ENCODE results near the gene TKT. TPM values are rescaled to one million over a fixed set of nuclear protein-coding genes. Genes with fewer than 3 reads are reported as not detected.

The TKT gene
- total RNA-seq, 1 experiment from 2014 or later, result 634 TPM

DNA sequence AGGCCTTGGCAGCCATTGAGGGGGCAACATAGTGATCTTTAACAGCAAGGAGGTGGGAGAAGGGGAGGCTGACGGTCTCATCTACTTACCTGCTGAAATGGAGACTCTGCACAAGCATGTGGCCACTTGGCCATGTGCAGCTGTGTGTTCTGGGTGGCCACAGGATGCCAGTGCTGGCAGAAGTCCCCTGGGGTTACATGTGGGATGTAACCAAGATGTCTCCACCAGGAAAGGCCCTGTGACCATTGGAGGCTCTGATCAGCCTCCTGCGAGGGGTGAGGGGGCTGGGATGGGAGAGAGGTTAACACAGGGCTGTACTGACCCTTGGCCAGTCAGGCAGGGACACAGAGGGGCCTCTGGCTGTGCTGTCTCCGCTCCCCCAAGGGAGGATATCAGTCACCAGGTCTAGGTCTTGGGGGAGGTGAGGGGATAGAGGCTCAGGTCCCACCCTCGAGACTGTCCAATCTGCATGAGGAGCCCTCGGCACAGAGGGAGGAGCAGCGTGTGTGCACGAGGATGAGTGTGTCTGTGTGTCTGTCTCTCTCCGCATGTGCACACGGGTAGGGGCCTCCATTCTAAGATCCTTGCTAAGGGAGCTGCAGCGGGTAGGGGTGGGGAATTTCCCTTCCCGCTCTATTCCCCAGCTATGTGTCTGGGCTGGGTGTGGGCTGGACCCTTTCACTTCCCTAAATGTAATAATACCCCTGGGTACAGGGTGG lies 75.4 kb downstream of the TKT start:
- Histone ChIP-seq H3K27me3 (ENCODE audit: insufficient read depth, low read length) (no peaks in the 10 kb centered on the region), H3K27ac (ENCODE audit: low read depth, low read length) (no peak overlapping the region), H4K20me1 (ENCODE audit: insufficient read depth) (no peaks in the 10 kb centered on the region), H3K4me2 (ENCODE audit: low read length) (no peak overlapping the region), H3K36me3 (ENCODE audit: control insufficient read depth in 1 of 2, insufficient read depth in 2 of 2, low read length in 2 of 2) (peaks cover 11 to 13% of the 10 kb centered on the region in 2 experiments; a peak in 3 of 4 replicates), H3K4me3 (replicated peaks in 1 of 2; ENCODE audit: low read depth in 1 of 2, low read length in 2 of 2) (no peak overlapping the region), H3K79me2 (ENCODE audit: insufficient read depth, low read length) (0 out of 2 replicates have a peak, but pooled peaks cover 3% of the 10 kb centered on the region), H3K9me3 (ENCODE audit: control insufficient read depth in 1 of 2, insufficient read depth in 1 of 2, low read depth in 1 of 2, low read length in 2 of 2) (no peaks in the 10 kb centered on the region), H3K4me1 (ENCODE audit: control insufficient read depth in 1 of 2, insufficient read depth in 2 of 2, low read length in 2 of 2) (no peaks in the 10 kb centered on the region; a peak in 1 of 4 replicates), H3K9ac (ENCODE audit: low read length) (no peak overlapping the region), H2AFZ (ENCODE audit: low read depth, low read length, poor library complexity, severe bottlenecking) (no peak overlapping the region), H3K9me2 (ENCODE audit: insufficient read depth) (no peaks in the 10 kb centered on the region)
- BruUV-seq (replicated peaks), result no TSS peak
- TF ChIP-seq SP1 (IDR thresholded peaks at IDR 0.05; ENCODE audit: low read depth), result no peak
- TF ChIP-seq SIN3A (IDR thresholded peaks at IDR 0.05; ENCODE audit: low read depth), result no peak
- TF ChIP-seq EGR1 (IDR thresholded peaks at IDR 0.05; ENCODE audit: low read depth), result no peak
- no peak for TF ChIP-seq FOSL1 (IDR thresholded peaks at IDR 0.05; ENCODE audit: low read depth)
- DNase-seq (ENCODE audit: low read depth, low spot score) (no peak), ATAC-seq (no peak)
- intact Hi-C loops (cut with micrococcal nuclease), result no loop called here
- POLR2A ChIA-PET, result no interaction called here
- CTCF ChIA-PET, result no interaction called here
- RAD21 ChIA-PET (ENCODE audit: low non-redundant PET in 1 of 2, low total read pairs in 2 of 2, uncharacterized antibody in 2 of 2, unreplicated experiment in 2 of 2), result no interaction called here

DNA sequence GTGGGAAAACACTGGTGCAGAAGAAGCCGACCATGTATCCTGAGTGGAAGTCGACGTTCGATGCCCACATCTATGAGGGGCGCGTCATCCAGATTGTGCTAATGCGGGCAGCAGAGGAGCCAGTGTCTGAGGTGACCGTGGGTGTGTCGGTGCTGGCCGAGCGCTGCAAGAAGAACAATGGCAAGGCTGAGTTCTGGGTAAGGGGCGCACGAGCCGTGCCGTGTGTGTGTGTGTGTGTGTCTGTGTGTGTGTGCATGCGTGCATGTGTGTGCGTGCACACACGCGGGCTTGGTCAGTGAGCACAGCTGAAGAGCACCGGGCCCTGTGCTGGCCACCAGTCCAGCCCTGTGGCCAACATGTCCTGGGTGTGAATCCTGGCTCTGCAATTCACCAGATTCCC lies 76.2 kb downstream of the TKT start:
- Histone ChIP-seq H2AFZ (ENCODE audit: low read depth, low read length, poor library complexity, severe bottlenecking) (no peak overlapping the region), H3K36me3 (ENCODE audit: control insufficient read depth in 1 of 2, insufficient read depth in 2 of 2, low read length in 2 of 2) (peaks cover 8 to 13% of the 10 kb centered on the region in 2 experiments; a peak in 3 of 4 replicates), H4K20me1 (ENCODE audit: insufficient read depth) (no peaks in the 10 kb centered on the region), H3K4me1 (ENCODE audit: control insufficient read depth in 1 of 2, insufficient read depth in 2 of 2, low read length in 2 of 2) (no peaks in the 10 kb centered on the region; a peak in 1 of 4 replicates), H3K9me3 (ENCODE audit: control insufficient read depth in 1 of 2, insufficient read depth in 1 of 2, low read depth in 1 of 2, low read length in 2 of 2) (no peaks in the 10 kb centered on the region), H3K4me3 (replicated peaks in 1 of 2; ENCODE audit: low read depth in 1 of 2, low read length in 2 of 2) (no peak overlapping the region), H3K79me2 (ENCODE audit: insufficient read depth, low read length) (peaks cover 9% of the 10 kb centered on the region; the same call in 1 of the 2 replicates), H3K27me3 (ENCODE audit: insufficient read depth, low read length) (no peaks in the 10 kb centered on the region), H3K9me2 (ENCODE audit: insufficient read depth) (no peaks in the 10 kb centered on the region), H3K27ac (ENCODE audit: low read depth, low read length) (no peak overlapping the region), H3K4me2 (ENCODE audit: low read length) (no peak overlapping the region), H3K9ac (ENCODE audit: low read length) (no peak overlapping the region)
- intact Hi-C loops (cut with micrococcal nuclease), result no loop called here
- BruUV-seq (replicated peaks), result no TSS peak
- TF ChIP-seq RAD21 (IDR thresholded peaks at IDR 0.05; ENCODE audit: low read depth), result no peak
- TF ChIP-seq CBX3 (IDR thresholded peaks at IDR 0.05; ENCODE audit: low read depth), result no peak
- no peak for TF ChIP-seq EGR1 (IDR thresholded peaks at IDR 0.05; ENCODE audit: low read depth)
- TF ChIP-seq JUND (IDR thresholded peaks at IDR 0.05), result no peak
- TF ChIP-seq ZNF274 (IDR thresholded peaks at IDR 0.05; ENCODE audit: low read depth, low read length), result no peak
- DNase-seq (ENCODE audit: low read depth, low spot score), result no peak
- CTCF ChIA-PET, result no interaction called here
- POLR2A ChIA-PET, result no interaction called here
- ATAC-seq, result no peak
- RAD21 ChIA-PET (ENCODE audit: low non-redundant PET in 1 of 2, low total read pairs in 2 of 2, uncharacterized antibody in 2 of 2, unreplicated experiment in 2 of 2), result no interaction called here

All from HCT116 (cell line).